DND-41 (cell line): ENCODE results near the gene LSP1.

Experiments
- EZH2 ChIP-seq: IDR thresholded peaks from 3 replicates; pipeline ENCODE4 v1.6.1; 2012; ENCODE audit warnings: borderline replicate concordance, low read depth, mild to moderate bottlenecking, moderate library complexity, low read length, inconsistent platforms; ENCODE audit not compliant: severe bottlenecking
- TF ChIP-seq, protein P1 (sequence below): IDR thresholded peaks from 2 replicates; pipeline ENCODE4 v1.5.1; 2012; ENCODE audit warnings: borderline replicate concordance, low read length, moderate library complexity, mild to moderate bottlenecking; ENCODE audit not compliant: poor library complexity, severe bottlenecking; ENCODE audit errors: extremely low read depth

DNA sequence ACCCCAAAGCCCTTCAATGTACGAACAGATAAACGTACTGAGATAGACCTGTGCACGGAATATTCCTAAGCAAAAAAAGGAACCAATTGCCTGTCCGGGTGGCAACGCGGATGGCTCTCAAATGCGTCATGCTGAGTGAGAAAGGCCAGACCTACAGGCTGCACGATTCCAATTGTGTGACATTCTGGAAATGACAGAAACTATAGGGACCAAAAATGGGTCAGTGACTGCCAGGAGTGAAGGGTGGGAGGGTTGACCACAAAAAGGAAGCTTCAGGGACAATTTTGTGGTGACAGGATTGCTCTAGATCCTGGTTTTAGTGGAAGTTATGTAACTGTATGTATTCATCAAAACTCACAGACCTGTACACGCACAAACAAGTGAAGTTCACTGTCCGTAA, 42.1 kb upstream of the LSP1 start:
- TF ChIP-seq, protein P1, sequence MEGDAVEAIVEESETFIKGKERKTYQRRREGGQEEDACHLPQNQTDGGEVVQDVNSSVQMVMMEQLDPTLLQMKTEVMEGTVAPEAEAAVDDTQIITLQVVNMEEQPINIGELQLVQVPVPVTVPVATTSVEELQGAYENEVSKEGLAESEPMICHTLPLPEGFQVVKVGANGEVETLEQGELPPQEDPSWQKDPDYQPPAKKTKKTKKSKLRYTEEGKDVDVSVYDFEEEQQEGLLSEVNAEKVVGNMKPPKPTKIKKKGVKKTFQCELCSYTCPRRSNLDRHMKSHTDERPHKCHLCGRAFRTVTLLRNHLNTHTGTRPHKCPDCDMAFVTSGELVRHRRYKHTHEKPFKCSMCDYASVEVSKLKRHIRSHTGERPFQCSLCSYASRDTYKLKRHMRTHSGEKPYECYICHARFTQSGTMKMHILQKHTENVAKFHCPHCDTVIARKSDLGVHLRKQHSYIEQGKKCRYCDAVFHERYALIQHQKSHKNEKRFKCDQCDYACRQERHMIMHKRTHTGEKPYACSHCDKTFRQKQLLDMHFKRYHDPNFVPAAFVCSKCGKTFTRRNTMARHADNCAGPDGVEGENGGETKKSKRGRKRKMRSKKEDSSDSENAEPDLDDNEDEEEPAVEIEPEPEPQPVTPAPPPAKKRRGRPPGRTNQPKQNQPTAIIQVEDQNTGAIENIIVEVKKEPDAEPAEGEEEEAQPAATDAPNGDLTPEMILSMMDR, result no peak
- TF ChIP-seq EZH2, result no peak
